HepG2 (cell line): ENCODE measurements around the gene SLC39A2. TPM values are rescaled to one million over a fixed set of nuclear protein-coding genes. Genes with fewer than 3 reads are reported as not detected.

Experiments used
- CBFB ChIP-seq: sonication (generic); formaldehyde crosslinking; IDR thresholded peaks from 2 replicates; pipeline ENCODE4 v1.4.0; 2020; ENCODE audit warnings: missing genetic modification reagents
- CHCHD3 ChIP-seq: sonication (generic); formaldehyde crosslinking; IDR thresholded peaks from 2 replicates; pipeline ENCODE4 v1.8.0; 2022; ENCODE audit warnings: mild to moderate bottlenecking, missing genetic modification reagents, moderate library complexity
- EZH2 ChIP-seq: conservative IDR thresholded peaks from 2 replicates; pipeline ENCODE4 v1.6.1; 2012; ENCODE audit warnings: mild to moderate bottlenecking, low read depth, low read length, moderate library complexity
- GATAD2A ChIP-seq: IDR thresholded peaks from 2 replicates; pipeline ENCODE4 v1.6.1; 2016
- GFI1 ChIP-seq: sonication (generic); formaldehyde crosslinking; IDR thresholded peaks from 2 replicates; pipeline ENCODE4 v1.5.0; 2020; ENCODE audit warnings: missing genetic modification reagents, mild to moderate bottlenecking, borderline replicate concordance
- GPN1 ChIP-seq: sonication (generic); formaldehyde crosslinking; IDR thresholded peaks from 2 replicates; pipeline ENCODE4 v1.5.1; 2020; ENCODE audit warnings: missing genetic modification reagents, borderline replicate concordance
- HNRNPLL ChIP-seq: fragments of 200-400 bp; formaldehyde crosslinking; IDR thresholded peaks from 2 replicates; pipeline ENCODE4 v1.6.1; 2017; ENCODE audit warnings: mild to moderate bottlenecking, low read depth, low read length; ENCODE audit not compliant: poor library complexity, severe bottlenecking
- HOXA5 ChIP-seq: sonication (generic); formaldehyde crosslinking; IDR thresholded peaks from 2 replicates; pipeline ENCODE4 v1.4.0; 2020; ENCODE audit warnings: missing genetic modification reagents
- KLF13 ChIP-seq: sonication (generic); formaldehyde crosslinking; IDR thresholded peaks from 2 replicates; pipeline ENCODE4 v1.4.0; 2020; ENCODE audit warnings: mild to moderate bottlenecking, missing genetic modification reagents
- KMT2B ChIP-seq: IDR thresholded peaks from 2 replicates; pipeline ENCODE4 v1.6.1; 2016; ENCODE audit warnings: missing genetic modification reagents, missing compliant biosample characterization
- MEIS1 ChIP-seq: sonication (generic); formaldehyde crosslinking; IDR thresholded peaks from 2 replicates; pipeline ENCODE4 v1.9.0; 2021; ENCODE audit warnings: mild to moderate bottlenecking, missing genetic modification reagents, moderate library complexity, borderline replicate concordance
- NPAS2 ChIP-seq: sonication (generic); formaldehyde crosslinking; IDR thresholded peaks from 2 replicates; pipeline ENCODE4 v1.8.0; 2022; ENCODE audit warnings: mild to moderate bottlenecking, missing genetic modification reagents, borderline replicate concordance
- RARA ChIP-seq: IDR thresholded peaks from 2 replicates; pipeline ENCODE4 v1.6.1; 2016; ENCODE audit warnings: missing genetic modification reagents, missing compliant biosample characterization
- RNF2 ChIP-seq: fragments of 450-650 bp; conservative IDR thresholded peaks from 2 replicates; pipeline ENCODE4 v1.6.1; 2016; ENCODE audit warnings: low read depth
- RXRB ChIP-seq: IDR thresholded peaks from 2 replicates; pipeline ENCODE4 v1.6.1; 2016; ENCODE audit warnings: borderline replicate concordance, missing genetic modification reagents, missing compliant biosample characterization
- SNRNP70 ChIP-seq: fragments of 200-400 bp; formaldehyde crosslinking; IDR thresholded peaks from 2 replicates; pipeline ENCODE4 v1.6.1; 2017; ENCODE audit warnings: mild to moderate bottlenecking, low read depth, low read length, moderate library complexity
- THAP11 ChIP-seq: IDR thresholded peaks from 2 replicates; pipeline ENCODE4 v1.6.1; 2016; ENCODE audit warnings: missing biosample characterization, missing genetic modification reagents
- ZNF180 ChIP-seq: sonication (generic); formaldehyde crosslinking; IDR thresholded peaks from 2 replicates; pipeline ENCODE4 v1.4.0; 2020; ENCODE audit warnings: low read depth, missing genetic modification reagents, borderline replicate concordance
- ZNF256 ChIP-seq: sonication (generic); formaldehyde crosslinking; conservative IDR thresholded peaks from 2 replicates; pipeline ENCODE4 v1.4.0; 2020; ENCODE audit warnings: missing genetic modification reagents
- ZNF274 ChIP-seq: sonication (generic); formaldehyde crosslinking; IDR thresholded peaks from 2 replicates; pipeline ENCODE4 v1.5.1; 2020; ENCODE audit warnings: mild to moderate bottlenecking, missing genetic modification reagents
- ZNF484 ChIP-seq: sonication (generic); formaldehyde crosslinking; IDR thresholded peaks from 2 replicates; pipeline ENCODE4 v1.5.1; 2020; ENCODE audit warnings: mild to moderate bottlenecking, low read depth, missing genetic modification reagents, borderline replicate concordance
- ZNF788 ChIP-seq: sonication (generic); formaldehyde crosslinking; IDR thresholded peaks from 2 replicates; pipeline ENCODE4 v1.5.0; 2020; ENCODE audit warnings: mild to moderate bottlenecking, missing genetic modification reagents, borderline replicate concordance
- ZNF891 ChIP-seq: sonication (generic); formaldehyde crosslinking; IDR thresholded peaks from 2 replicates; pipeline ENCODE4 v1.5.0; 2020; ENCODE audit warnings: mild to moderate bottlenecking, missing genetic modification reagents
- ZSCAN22 ChIP-seq: sonication (generic); formaldehyde crosslinking; IDR thresholded peaks from 2 replicates; pipeline ENCODE4 v1.4.0; 2020; ENCODE audit warnings: mild to moderate bottlenecking, missing genetic modification reagents
- ZSCAN29 ChIP-seq: sonication (generic); formaldehyde crosslinking; conservative IDR thresholded peaks from 2 replicates; pipeline ENCODE4 v1.4.0; 2020; ENCODE audit warnings: mild to moderate bottlenecking, missing genetic modification reagents
- polyA plus RNA-seq, 8 experiments: library from polyadenylated mRNA; depleted of rRNA in 3 of 8; stranded (reverse) in 7 of 8; unstranded in 1 of 8; fragments of >200 nt; fragmentation: Illumina TruSeq in 4 of 8; extraction: Trizol in 4 of 8; gene quantifications; 2 replicates each; pipeline versions ENCODE4 v1.2.1 to v1.2.3, GENCODE V29; 2011 to 2016; ENCODE audit warnings: low read depth in 4 of 8, missing spikeins in 1 of 8, mixed read lengths in 1 of 8; ENCODE audit not compliant: insufficient read depth in 1 of 8
- total RNA-seq, 5 experiments: library from RNA; depleted of rRNA; stranded (reverse); fragments of >200 nt; fragmentation: Illumina TruSeq; extraction: Trizol; gene quantifications; 2 replicates each; pipeline ENCODE4 v1.2.3, GENCODE V29; 2016; ENCODE audit warnings: low read depth in 1 of 5
- TF ChIP-seq, protein P1 (sequence below): sonication (generic); formaldehyde crosslinking; IDR thresholded peaks from 2 replicates; pipeline ENCODE4 v1.8.0; 2022; ENCODE audit warnings: missing genetic modification reagents, mild to moderate bottlenecking, inconsistent platforms, borderline replicate concordance
- TF ChIP-seq, protein P2 (sequence below): sonication (generic); formaldehyde crosslinking; IDR thresholded peaks from 2 replicates; pipeline ENCODE4 v1.4.0; 2020; ENCODE audit warnings: mild to moderate bottlenecking, missing genetic modification reagents
- TF ChIP-seq, protein P3 (sequence below): sonication (generic); formaldehyde crosslinking; IDR thresholded peaks from 2 replicates; pipeline ENCODE4 v1.4.0; 2020; ENCODE audit warnings: missing genetic modification reagents

SLC39A2 gene
- total and polyA plus RNA-seq, 2 of the 13 experiments (the other 11 are each of a cell fraction or from before 2014, with no cell fraction given) = 0.08 to 0.11 TPM

DNA sequence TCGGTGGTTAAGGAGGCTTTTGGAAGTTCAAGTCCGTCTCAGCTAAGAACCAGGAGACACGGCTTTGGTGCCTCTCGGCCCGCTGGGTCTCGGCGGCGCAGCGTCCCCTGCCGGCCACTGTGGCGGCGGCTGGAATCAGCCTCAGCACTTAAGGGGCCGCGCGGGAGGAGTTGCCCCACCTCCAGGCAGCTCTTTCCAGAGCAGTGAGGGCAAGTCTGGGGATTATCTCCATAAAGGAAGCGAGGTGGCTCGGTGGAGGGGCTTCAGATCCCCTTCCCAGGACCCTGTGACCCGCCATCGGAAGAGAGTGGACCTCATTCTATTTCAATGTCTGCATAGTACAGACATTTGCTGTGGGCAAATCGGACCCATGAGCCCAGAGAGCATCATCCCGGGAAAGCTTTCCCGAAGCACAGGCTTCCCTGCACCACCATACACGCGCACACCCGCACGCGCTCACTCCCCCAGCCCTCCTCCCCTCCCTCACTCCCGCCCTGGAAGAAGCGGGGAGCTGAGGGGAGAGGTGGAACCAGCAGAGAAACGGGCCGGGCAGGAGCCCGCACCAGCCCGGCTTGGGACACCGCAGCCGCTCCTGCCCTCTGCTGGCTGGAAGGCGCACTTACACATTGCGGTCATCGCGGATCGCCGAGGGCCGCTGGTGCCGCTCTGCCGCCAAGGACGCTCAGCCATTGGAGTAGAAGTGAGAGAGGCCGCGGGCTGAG, 27.9 kb upstream of the SLC39A2 start (continued):
- TF ChIP-seq, protein P1, sequence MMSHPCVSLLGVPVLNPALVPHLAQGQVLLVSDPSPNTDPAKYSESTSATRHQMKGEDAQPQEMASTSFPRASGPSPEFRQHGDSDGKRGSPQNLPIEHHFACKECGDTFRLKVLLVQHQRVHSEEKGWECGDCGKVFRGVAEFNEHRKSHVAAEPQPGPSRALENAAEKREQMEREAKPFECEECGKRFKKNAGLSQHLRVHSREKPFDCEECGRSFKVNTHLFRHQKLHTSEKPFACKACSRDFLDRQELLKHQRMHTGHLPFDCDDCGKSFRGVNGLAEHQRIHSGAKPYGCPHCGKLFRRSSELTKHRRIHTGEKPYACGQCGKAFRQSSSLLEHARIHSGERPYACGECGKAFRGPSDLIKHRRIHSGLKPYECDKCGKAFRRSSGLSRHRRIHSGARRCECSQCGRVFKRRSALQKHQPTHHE (CRISPR knock-in tag) = peak; percentile 68; the same call in 1 of the 2 replicates
- TF ChIP-seq CBFB (CRISPR knock-in tag) (peak; percentile 91), RARA (CRISPR knock-in tag) (peak; percentile 40; the same call in 1 of the 2 replicates), ZNF788 (CRISPR knock-in tag) (no peak), ZSCAN29 (peak; percentile 80; the same call in 1 of the 2 replicates), HNRNPLL (peak; percentile 90), KLF13 (no peak), GPN1 (CRISPR knock-in tag) (0 out of 2 replicates have a peak, but pooled peaks have one; percentile 27), RNF2 (peak; percentile 6; the same call in 1 of the 2 replicates), THAP11 (CRISPR knock-in tag) (peak; percentile 21), ZSCAN22 (CRISPR knock-in tag) (0 out of 2 replicates have a peak, but pooled peaks have one; percentile 29), CHCHD3 (CRISPR knock-in tag) (no peak), NPAS2 (CRISPR knock-in tag) (no peak), MEIS1 (CRISPR knock-in tag) (no peak), ZNF274 (peak; percentile 94), EZH2 (no peak), HOXA5 (CRISPR knock-in tag) (peak; percentile 66; the same call in 1 of the 2 replicates), RXRB (CRISPR knock-in tag) (0 out of 2 replicates have a peak, but pooled peaks have one; percentile 28), ZNF484 (no peak), SNRNP70 (no peak), KMT2B (CRISPR knock-in tag) (0 out of 2 replicates have a peak, but pooled peaks have one; percentile 6), ZNF256 (peak; percentile 89), ZNF891 (peak; percentile 13; the same call in 1 of the 2 replicates), GATAD2A (peak; percentile 62; the same call in 1 of the 2 replicates), GFI1 (no peak; the same call in 1 of the 2 replicates), ZNF180 (CRISPR knock-in tag) (0 out of 2 replicates have a peak, but pooled peaks have one; percentile 27)
- TF ChIP-seq, protein P2, sequence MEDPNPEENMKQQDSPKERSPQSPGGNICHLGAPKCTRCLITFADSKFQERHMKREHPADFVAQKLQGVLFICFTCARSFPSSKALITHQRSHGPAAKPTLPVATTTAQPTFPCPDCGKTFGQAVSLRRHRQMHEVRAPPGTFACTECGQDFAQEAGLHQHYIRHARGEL (CRISPR knock-in tag) = peak; percentile 71; the same call in 1 of the 2 replicates
- TF ChIP-seq, protein P3, sequence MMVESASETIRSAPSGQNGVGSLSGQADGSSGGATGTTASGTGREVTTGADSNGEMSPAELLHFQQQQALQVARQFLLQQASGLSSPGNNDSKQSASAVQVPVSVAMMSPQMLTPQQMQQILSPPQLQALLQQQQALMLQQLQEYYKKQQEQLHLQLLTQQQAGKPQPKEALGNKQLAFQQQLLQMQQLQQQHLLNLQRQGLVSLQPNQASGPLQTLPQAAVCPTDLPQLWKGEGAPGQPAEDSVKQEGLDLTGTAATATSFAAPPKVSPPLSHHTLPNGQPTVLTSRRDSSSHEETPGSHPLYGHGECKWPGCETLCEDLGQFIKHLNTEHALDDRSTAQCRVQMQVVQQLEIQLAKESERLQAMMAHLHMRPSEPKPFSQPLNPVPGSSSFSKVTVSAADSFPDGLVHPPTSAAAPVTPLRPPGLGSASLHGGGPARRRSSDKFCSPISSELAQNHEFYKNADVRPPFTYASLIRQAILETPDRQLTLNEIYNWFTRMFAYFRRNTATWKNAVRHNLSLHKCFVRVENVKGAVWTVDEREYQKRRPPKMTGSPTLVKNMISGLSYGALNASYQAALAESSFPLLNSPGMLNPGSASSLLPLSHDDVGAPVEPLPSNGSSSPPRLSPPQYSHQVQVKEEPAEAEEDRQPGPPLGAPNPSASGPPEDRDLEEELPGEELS = peak; percentile 34; the same call in 1 of the 2 replicates
